Parathyroid adenoma (tissue), 2 donors: Measurements from ENCODE around the gene HIGD2A.

Source experiments
- H2AFZ ChIP-seq: fragments of 300-600 bp; sonication (generic); one replicate; pipeline ENCODE4 v1.7.0; 2017; ENCODE audit warnings: antibody characterized with exemption, mild to moderate bottlenecking
- H3K27ac ChIP-seq: fragments of 300-600 bp; sonication (generic); one replicate; pipeline ENCODE4 v1.7.0; 2017
- H3K27me3 ChIP-seq: fragments of 300-600 bp; sonication (generic); one replicate; pipeline ENCODE4 v1.7.0; 2017; ENCODE audit warnings: low read length; ENCODE audit not compliant: control insufficient read depth, insufficient read depth
- H3K36me3 ChIP-seq: fragments of 300-600 bp; sonication (generic); one replicate; pipeline ENCODE4 v1.7.0; 2017; ENCODE audit warnings: low read length; ENCODE audit not compliant: control insufficient read depth, insufficient read depth
- H3K4me1 ChIP-seq: fragments of 300-600 bp; sonication (generic); one replicate; pipeline ENCODE4 v1.7.0; 2017; ENCODE audit warnings: control low read depth
- H3K4me2 ChIP-seq: fragments of 300-600 bp; sonication (generic); one replicate; pipeline ENCODE4 v1.7.0; 2017; ENCODE audit warnings: low read length
- H3K4me3 ChIP-seq: fragments of 300-600 bp; sonication (generic); one replicate; pipeline ENCODE4 v1.7.0; 2017; ENCODE audit warnings: low read depth, low read length
- H3K79me2 ChIP-seq: fragments of 300-600 bp; sonication (generic); one replicate; pipeline ENCODE4 v1.7.0; 2017; ENCODE audit warnings: control low read depth
- H3K9ac ChIP-seq: fragments of 300-600 bp; sonication (generic); one replicate; pipeline ENCODE4 v1.7.0; 2017; ENCODE audit warnings: mild to moderate bottlenecking
- H3K9me3 ChIP-seq: fragments of 300-600 bp; sonication (generic); one replicate; pipeline ENCODE4 v1.7.0; 2017; ENCODE audit warnings: low read length; ENCODE audit not compliant: control insufficient read depth
- TF ChIP-seq, protein P1 (sequence below): fragments of 300-600 bp; sonication (generic); IDR thresholded peaks from one replicate; pipeline ENCODE4 v1.7.0; 2017; ENCODE audit warnings: antibody characterized with exemption, mild to moderate bottlenecking
- donor health status: primary hyperparathyroidism.

The HIGD2A gene

GRCh38 chr5:176373100-176373818 is 15.3 kb upstream of the HIGD2A start:
- TF ChIP-seq, protein P1, sequence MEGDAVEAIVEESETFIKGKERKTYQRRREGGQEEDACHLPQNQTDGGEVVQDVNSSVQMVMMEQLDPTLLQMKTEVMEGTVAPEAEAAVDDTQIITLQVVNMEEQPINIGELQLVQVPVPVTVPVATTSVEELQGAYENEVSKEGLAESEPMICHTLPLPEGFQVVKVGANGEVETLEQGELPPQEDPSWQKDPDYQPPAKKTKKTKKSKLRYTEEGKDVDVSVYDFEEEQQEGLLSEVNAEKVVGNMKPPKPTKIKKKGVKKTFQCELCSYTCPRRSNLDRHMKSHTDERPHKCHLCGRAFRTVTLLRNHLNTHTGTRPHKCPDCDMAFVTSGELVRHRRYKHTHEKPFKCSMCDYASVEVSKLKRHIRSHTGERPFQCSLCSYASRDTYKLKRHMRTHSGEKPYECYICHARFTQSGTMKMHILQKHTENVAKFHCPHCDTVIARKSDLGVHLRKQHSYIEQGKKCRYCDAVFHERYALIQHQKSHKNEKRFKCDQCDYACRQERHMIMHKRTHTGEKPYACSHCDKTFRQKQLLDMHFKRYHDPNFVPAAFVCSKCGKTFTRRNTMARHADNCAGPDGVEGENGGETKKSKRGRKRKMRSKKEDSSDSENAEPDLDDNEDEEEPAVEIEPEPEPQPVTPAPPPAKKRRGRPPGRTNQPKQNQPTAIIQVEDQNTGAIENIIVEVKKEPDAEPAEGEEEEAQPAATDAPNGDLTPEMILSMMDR, result no peak
- Histone ChIP-seq H3K9ac (no peak overlapping the region), H3K4me1 (no peaks in the 10 kb centered on the region), H3K9me3 (no peaks in the 10 kb centered on the region), H3K4me3 (peak overlapping the region; percentile 0), H3K27ac (no peak overlapping the region), H3K27me3 (no peaks in the 10 kb centered on the region), H3K4me2 (peak overlapping the region; percentile 42), H3K79me2 (no peaks in the 10 kb centered on the region), H2AFZ (no peak overlapping the region), H3K36me3 (no peaks in the 10 kb centered on the region)

GRCh38 chr5:176379881-176380280 is 8.7 kb upstream of the HIGD2A start:
- no peak overlapping the region for H3K4me2 ChIP-seq
- TF ChIP-seq, protein P1, result no peak
- no peak overlapping the region for H3K27ac ChIP-seq
- H3K4me1 ChIP-seq, result no peaks in the 10 kb centered on the region
- H3K27me3 ChIP-seq, result no peaks in the 10 kb centered on the region
- no peak overlapping the region for H2AFZ ChIP-seq
- H3K9ac ChIP-seq, result no peak overlapping the region
- no peaks in the 10 kb centered on the region for H3K9me3 ChIP-seq
- no peak overlapping the region for H3K4me3 ChIP-seq
- H3K79me2 ChIP-seq, result no peaks in the 10 kb centered on the region
- H3K36me3 ChIP-seq, result no peaks in the 10 kb centered on the region

GRCh38 chr5:176381423-176381822 is 7.1 kb upstream of the HIGD2A start:
- no peaks in the 10 kb centered on the region for H3K4me1 ChIP-seq
- H3K36me3 ChIP-seq, result no peaks in the 10 kb centered on the region
- no peak overlapping the region for H3K4me2 ChIP-seq
- H2AFZ ChIP-seq, result no peak overlapping the region
- no peaks in the 10 kb centered on the region for H3K9me3 ChIP-seq
- H3K4me3 ChIP-seq, result no peak overlapping the region
- no peak overlapping the region for H3K27ac ChIP-seq
- no peak overlapping the region for H3K9ac ChIP-seq
- no peaks in the 10 kb centered on the region for H3K27me3 ChIP-seq
- TF ChIP-seq, protein P1, result no peak
- H3K79me2 ChIP-seq, result no peaks in the 10 kb centered on the region

- Histone ChIP-seq H3K9ac (no peak overlapping the region), H3K27ac (no peak overlapping the region), H3K4me2 (no peak overlapping the region), H2AFZ (no peak overlapping the region), H3K4me3 (no peak overlapping the region), H3K36me3 (no peaks in the 10 kb centered on the region), H3K9me3 (no peaks in the 10 kb centered on the region), H3K27me3 (no peaks in the 10 kb centered on the region), H3K79me2 (no peaks in the 10 kb centered on the region), H3K4me1 (no peaks in the 10 kb centered on the region)
- TF ChIP-seq, protein P1, result no peak
Measured at GRCh38 chr5:176381979-176382378, 6.6 kb upstream of the HIGD2A start.

DNA sequence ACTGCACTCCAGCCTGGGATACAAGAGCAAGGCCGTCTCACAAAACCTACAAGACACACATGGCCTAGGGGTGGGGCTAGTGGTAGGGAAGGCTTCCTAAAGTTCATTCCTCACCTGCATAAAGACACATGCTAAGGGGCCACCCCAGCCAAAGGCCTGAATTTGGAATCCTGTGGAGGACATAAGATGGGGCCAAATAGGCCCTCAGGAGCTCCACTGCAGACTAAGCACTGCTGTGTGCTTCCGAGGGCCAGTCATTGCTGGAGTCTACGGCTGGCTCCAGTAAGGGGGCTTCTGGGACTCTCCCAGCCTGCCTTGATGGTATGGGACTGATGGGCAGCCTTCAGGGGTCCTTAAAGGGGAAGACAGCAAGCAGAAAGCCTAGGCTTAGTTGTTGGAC is 5.8 kb upstream of the HIGD2A start:
- peaks cover 6% of the 10 kb centered on the region for H3K4me1 ChIP-seq
- no peak overlapping the region for H3K27ac ChIP-seq
- H3K9me3 ChIP-seq, result no peaks in the 10 kb centered on the region
- no peaks in the 10 kb centered on the region for H3K36me3 ChIP-seq
- peaks cover 3% of the 10 kb centered on the region for H3K79me2 ChIP-seq
- H3K4me2 ChIP-seq, result no peak overlapping the region
- no peaks in the 10 kb centered on the region for H3K27me3 ChIP-seq
- no peak overlapping the region for H3K9ac ChIP-seq
- H2AFZ ChIP-seq, result no peak overlapping the region
- no peak overlapping the region for H3K4me3 ChIP-seq
- TF ChIP-seq, protein P1, result no peak
